H1 (cell line): ENCODE data around the gene RBM10. TPM values are rescaled to one million over a fixed set of nuclear protein-coding genes. Genes with fewer than 3 reads are reported as not detected.

ENCODE experiments used
- CTCF ChIA-PET: fragments of 300-600 bp; sonication (Branson Sonifier 250); formaldehyde crosslinking; loops from one replicate; lab custom pipeline; 2021; ENCODE audit not compliant: partially characterized antibody; lab: Charles Lee
- POLR2A ChIA-PET: fragments of 300-600 bp; sonication (Branson Sonifier 250); formaldehyde crosslinking; loops from one replicate; lab custom pipeline; 2021; ENCODE audit warnings: inconsistent platforms; ENCODE audit not compliant: partially characterized antibody; lab: Charles Lee
- DNase-seq, 2 experiments: peaks; one replicate each; pipeline versions ENCODE4 v3.0.0 to v3.0.0-alpha.2; 2010 to 2022; ENCODE audit warnings: low spot score in 2 of 2, low read depth in 1 of 2, mixed read lengths in 1 of 2
- FAIRE-seq: peaks from 2 replicates; lab custom pipeline; 2011; peaks lifted over from hg19 to GRCh38; lab: Jason Lieb, UNC
- H2AFZ ChIP-seq: 2 replicates; pipeline ENCODE4 v1.8.1; 2012; ENCODE audit warnings: low read length, inconsistent platforms
- H2AK5ac ChIP-seq: 2 replicates; pipeline ENCODE4 v1.6.1; 2013; ENCODE audit warnings: low read depth, low read length
- H2BK120ac ChIP-seq: replicated peaks from 2 replicates; pipeline ENCODE3; 2013; ENCODE audit warnings: low read depth, low read length, inconsistent platforms
- H2BK12ac ChIP-seq: 2 replicates; pipeline ENCODE4 v1.6.1; 2013; ENCODE audit warnings: low read depth, low read length
- H2BK15ac ChIP-seq: 2 replicates; pipeline ENCODE4 v1.6.1; 2013; ENCODE audit warnings: low read length
- H2BK20ac ChIP-seq: 2 replicates; pipeline ENCODE4 v1.6.1; 2013; ENCODE audit warnings: low read length
- H2BK5ac ChIP-seq: 2 replicates; pipeline ENCODE4 v1.6.1; 2013; ENCODE audit warnings: low read depth, low read length
- H3K14ac ChIP-seq: 2 replicates; pipeline ENCODE4 v1.6.1; 2013; ENCODE audit warnings: inconsistent platforms; ENCODE audit not compliant: insufficient read length
- H3K18ac ChIP-seq: 2 replicates; pipeline ENCODE4 v1.6.1; 2013; ENCODE audit warnings: low read length; ENCODE audit errors: extremely low read depth
- H3K23ac ChIP-seq: 2 replicates; pipeline ENCODE4 v1.6.1; 2013; ENCODE audit warnings: inconsistent platforms; ENCODE audit not compliant: insufficient read length
- H3K23me2 ChIP-seq: 2 replicates; pipeline ENCODE4 v1.6.1; 2013; ENCODE audit warnings: low read depth, low read length
- H3K27ac ChIP-seq: 2 replicates; pipeline ENCODE4 v1.6.1; 2011; ENCODE audit warnings: low read depth, low read length, inconsistent platforms
- H3K27me3 ChIP-seq, 4 experiments: replicated peaks in 1 of 4; 1 replicate in 1 of 4; 2 replicates in 3 of 4; pipeline versions ENCODE4 v1.6.1 to v1.8.1; 2011 to 2013; ENCODE audit warnings: low read length in 3 of 4, mild to moderate bottlenecking in 3 of 4, inconsistent platforms in 2 of 4, mixed read lengths in 2 of 4, moderate library complexity in 1 of 4; ENCODE audit not compliant: control insufficient read depth in 3 of 4, insufficient read depth in 3 of 4; ENCODE audit errors: extremely low read depth in 1 of 4
- H3K36me3 ChIP-seq, 4 experiments: 2 replicates each; pipeline versions ENCODE4 v1.6.1 to v1.8.1; 2011 to 2013; ENCODE audit warnings: mild to moderate bottlenecking in 4 of 4, low read length in 3 of 4, moderate library complexity in 2 of 4, control low read depth in 1 of 4, inconsistent platforms in 1 of 4; ENCODE audit not compliant: insufficient read depth in 4 of 4, control insufficient read depth in 2 of 4
- H3K4ac ChIP-seq: replicated peaks from 2 replicates; pipeline ENCODE3; 2013; ENCODE audit warnings: low read length, low read depth, mixed read lengths, inconsistent platforms; ENCODE audit not compliant: insufficient read length
- H3K4me1 ChIP-seq, 4 experiments: replicated peaks in 1 of 4; 1 replicate in 1 of 4; 2 replicates in 3 of 4; pipeline versions ENCODE4 v1.6.1 to v1.8.1; 2011 to 2013; ENCODE audit warnings: low read length in 3 of 4, inconsistent platforms in 2 of 4, mixed read lengths in 1 of 4; ENCODE audit not compliant: insufficient read depth in 4 of 4, control insufficient read depth in 3 of 4
- H3K4me2 ChIP-seq, 2 experiments: 2 replicates each; pipeline versions ENCODE4 v1.6.1 to v1.8.1; 2011 to 2013; ENCODE audit warnings: low read depth in 2 of 2, low read length in 2 of 2, control low read depth in 1 of 2, inconsistent platforms in 1 of 2, mild to moderate bottlenecking in 1 of 2; ENCODE audit not compliant: insufficient read depth in 1 of 2
- H3K4me3 ChIP-seq, 4 experiments: fragments of 200-600, 300-600 bp in 1 of 4; sonication (generic), shearing (Covaris generic), sonication (Bioruptor Twin) in 1 of 4; 2 replicates each; pipeline versions ENCODE4 v1.5.1 to v1.8.1; 2011 to 2016; ENCODE audit warnings: low read length in 4 of 4, low read depth in 3 of 4, control low read depth in 2 of 4, inconsistent platforms in 2 of 4, mild to moderate bottlenecking in 2 of 4, mixed read lengths in 1 of 4, moderate library complexity in 1 of 4; ENCODE audit not compliant: insufficient read depth in 2 of 4; ENCODE audit errors: extremely low read depth in 1 of 4
- H3K56ac ChIP-seq: replicated peaks from 2 replicates; pipeline ENCODE3; 2013; ENCODE audit warnings: low read depth, mild to moderate bottlenecking, mixed read lengths, low read length, inconsistent platforms; ENCODE audit not compliant: insufficient read length
- H3K79me1 ChIP-seq: 2 replicates; pipeline ENCODE4 v1.6.1; 2013; ENCODE audit warnings: low read depth, low read length, control low read depth
- H3K79me2 ChIP-seq, 2 experiments: 2 replicates each; pipeline versions ENCODE4 v1.6.1 to v1.8.1; 2012 to 2013; ENCODE audit warnings: low read length in 2 of 2, mild to moderate bottlenecking in 2 of 2, inconsistent platforms in 1 of 2; ENCODE audit not compliant: insufficient read depth in 2 of 2, control insufficient read depth in 1 of 2
- H3K9ac ChIP-seq, 4 experiments: replicated peaks in 1 of 4; 1 replicate in 1 of 4; 2 replicates in 3 of 4; pipeline versions ENCODE4 v1.6.1 to v1.8.1; 2011 to 2013; ENCODE audit warnings: low read depth in 3 of 4, low read length in 3 of 4, control low read depth in 2 of 4, mild to moderate bottlenecking in 2 of 4, moderate library complexity in 2 of 4, inconsistent platforms in 1 of 4; ENCODE audit errors: extremely low read depth in 1 of 4
- H3K9me3 ChIP-seq, 2 experiments: 2 replicates each; pipeline versions ENCODE4 v1.6.1 to v1.8.1; 2012 to 2013; ENCODE audit warnings: mild to moderate bottlenecking in 2 of 2, moderate library complexity in 2 of 2, control low read depth in 1 of 2, inconsistent platforms in 1 of 2, low read depth in 1 of 2, low read length in 1 of 2, mixed read lengths in 1 of 2; ENCODE audit not compliant: insufficient read depth in 2 of 2
- H4K20me1 ChIP-seq, 2 experiments: replicated peaks in 1 of 2; 2 replicates each; pipeline versions ENCODE3 to v1.8.1; 2011 to 2013; ENCODE audit warnings: inconsistent platforms in 2 of 2, low read length in 2 of 2, mild to moderate bottlenecking in 1 of 2; ENCODE audit not compliant: insufficient read depth in 2 of 2, control insufficient read depth in 1 of 2
- H4K5ac ChIP-seq: 2 replicates; pipeline ENCODE4 v1.6.1; 2013; ENCODE audit warnings: low read length, low read depth, mixed read lengths, inconsistent platforms; ENCODE audit not compliant: insufficient read length
- H4K8ac ChIP-seq: 2 replicates; pipeline ENCODE4 v1.8.0; 2013; ENCODE audit warnings: mild to moderate bottlenecking, moderate library complexity, low read length, inconsistent platforms; ENCODE audit not compliant: insufficient read depth; ENCODE audit errors: extremely low read depth
- H4K91ac ChIP-seq: replicated peaks from 2 replicates; pipeline ENCODE3; 2013; ENCODE audit warnings: low read length, mixed read lengths, inconsistent platforms; ENCODE audit not compliant: insufficient read length
- BACH1 ChIP-seq: IDR thresholded peaks from 2 replicates; pipeline ENCODE4 v1.6.1; 2012; ENCODE audit warnings: low read length, improper control_type of control experiment
- BCL11A ChIP-seq, 2 experiments: IDR thresholded peaks; one replicate each; pipeline ENCODE4 v1.6.1; 2011; ENCODE audit warnings: low read depth in 2 of 2, low read length in 2 of 2, mild to moderate bottlenecking in 2 of 2
- EGR1 ChIP-seq: IDR thresholded peaks from 2 replicates; pipeline ENCODE4 v1.6.1; 2011; ENCODE audit warnings: low read depth, low read length, borderline replicate concordance
- FOSL1 ChIP-seq: IDR thresholded peaks from 2 replicates; pipeline ENCODE4 v1.6.1; 2011; ENCODE audit warnings: mild to moderate bottlenecking, low read depth, low read length, moderate library complexity; ENCODE audit not compliant: insufficient read depth
- KDM4A ChIP-seq: IDR thresholded peaks from one replicate; pipeline ENCODE4 v1.7.1; 2012; ENCODE audit warnings: low read depth, mild to moderate bottlenecking, moderate library complexity, low read length, inconsistent platforms; ENCODE audit not compliant: severe bottlenecking
- NRF1 ChIP-seq: IDR thresholded peaks from 2 replicates; pipeline ENCODE4 v1.6.1; 2011; ENCODE audit warnings: mild to moderate bottlenecking, low read depth, low read length, improper control_type of control experiment
- POLR2AphosphoS5 ChIP-seq: IDR thresholded peaks from 2 replicates; pipeline ENCODE4 v1.6.1; 2011; ENCODE audit warnings: low read depth, low read length
- POU5F1 ChIP-seq: IDR thresholded peaks from 2 replicates; pipeline ENCODE4 v1.6.1; 2011; ENCODE audit warnings: low read depth, mild to moderate bottlenecking, low read length, moderate library complexity
- RNF2 ChIP-seq: fragments of 200-900, 300-1000 bp; sonication (generic); IDR thresholded peaks from 2 replicates; pipeline ENCODE4 v1.7.1; 2016; ENCODE audit warnings: borderline replicate concordance, low read depth, mild to moderate bottlenecking, antibody characterized with exemption, low read length; ENCODE audit not compliant: poor library complexity, severe bottlenecking; ENCODE audit errors: missing control alignments
- SIRT6 ChIP-seq: IDR thresholded peaks from one replicate; pipeline ENCODE4 v1.7.1; 2012; ENCODE audit warnings: low read length, inconsistent platforms
- SP1 ChIP-seq: IDR thresholded peaks from 2 replicates; pipeline ENCODE4 v1.6.1; 2011; ENCODE audit warnings: low read depth, low read length
- SP4 ChIP-seq: IDR thresholded peaks from 2 replicates; pipeline ENCODE4 v1.6.1; 2012; ENCODE audit warnings: low read length, inconsistent platforms
- SUZ12 ChIP-seq: fragments of 200-600 bp; sonication (generic); IDR thresholded peaks from 2 replicates; pipeline ENCODE4 v1.6.1; 2012; ENCODE audit warnings: mild to moderate bottlenecking, inconsistent platforms, low read length, moderate library complexity, mixed read lengths
- TBP ChIP-seq: IDR thresholded peaks from 2 replicates; pipeline ENCODE4 v1.6.1; 2011; ENCODE audit warnings: low read depth, low read length, improper control_type of control experiment
- WGBS, 2 experiments: shearing (Covaris generic) in 1 of 2; methylation state at CpG; one replicate each; pipeline versions ENCODE4 v1.1.6 to v1.1.7; 2013 to 2015; ENCODE audit warnings: low lambda C conversion rate in 2 of 2, mixed read lengths in 2 of 2, inconsistent platforms in 1 of 2, low coverage in 1 of 2, missing lambda C conversion rate in 1 of 2; ENCODE audit not compliant: insufficient replicate concordance in 2 of 2, insufficient coverage in 1 of 2, insufficient read length in 1 of 2; ENCODE audit errors: extremely low coverage in 1 of 2, missing lambda C conversion rate in 1 of 2; 5-methylcytosine and 5-hydroxymethylcytosine counted together
- polyA plus RNA-seq, 7 experiments: library from polyadenylated mRNA; depleted of rRNA in 3 of 7; stranded (reverse) in 5 of 7; unstranded in 2 of 7; fragments of >200 nt in 5 of 7; fragments of 200-250 nt in 2 of 7; gene quantifications; 1 replicate in 5 of 7; 2 replicates in 1 of 7; 4 replicates in 1 of 7; pipeline versions ENCODE4 v1.2.1 to v1.2.3, GENCODE V29; 2011 to 2013; ENCODE audit warnings: missing spikeins in 2 of 7, mixed read lengths in 2 of 7
- total RNA-seq: library from RNA; stranded (reverse); fragmentation: NEBNext Ultra II Directional; extraction: Animal tissue kit (Norgen Biotek cat#: 25700); gene quantifications from 2 replicates; pipeline ENCODE4 v1.2.1, GENCODE V29; 2021

Gene RBM10
- total and polyA plus RNA-seq, 2 of the 8 experiments (the other 6 are each of a cell fraction or from before 2014, with no cell fraction given), result 35.7 to 64.0 TPM

DNA sequence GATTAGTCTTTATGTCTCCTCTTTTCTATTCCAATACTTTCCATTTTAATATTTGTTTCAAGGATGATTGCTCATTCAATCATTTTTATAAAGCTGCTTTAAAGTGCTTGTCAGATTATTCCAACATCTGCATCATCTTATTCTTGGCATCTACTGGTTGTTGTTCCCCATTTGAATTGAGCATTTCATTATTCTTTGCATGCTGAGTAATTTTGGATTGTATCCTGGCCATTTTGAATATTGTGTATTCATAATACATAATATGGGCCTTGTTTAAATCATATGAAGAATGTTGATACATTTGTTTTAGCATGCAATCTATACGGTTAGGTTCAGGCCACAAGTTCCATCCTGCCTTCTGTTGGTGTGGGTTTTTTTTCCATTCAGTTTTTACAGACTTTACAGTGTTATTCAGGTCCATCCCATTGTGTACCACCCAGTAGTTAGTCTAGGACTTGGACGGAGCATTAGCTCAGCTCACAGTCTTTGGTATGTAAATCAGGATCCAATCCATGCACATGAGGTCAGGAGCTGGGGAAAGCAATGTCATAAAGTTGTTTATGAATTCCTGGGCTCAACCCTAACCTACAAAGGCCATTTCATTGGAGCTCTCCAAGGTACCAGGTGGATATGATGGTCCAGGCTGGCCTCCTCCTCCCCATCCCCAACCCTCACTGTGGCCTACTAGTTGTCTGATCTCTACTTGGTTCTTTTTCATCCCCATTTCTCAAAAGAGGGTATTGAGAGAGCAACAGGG lies 46.5 kb upstream of the RBM10 start:
- Histone ChIP-seq H4K5ac (no peak overlapping the region), H3K27me3 (no peaks in the 10 kb centered on the region), H2BK120ac (no peak overlapping the region), H2BK5ac (no peak overlapping the region; the same call in 1 of the 2 replicates), H3K9ac (no peak overlapping the region), H3K4me1 (no peaks in the 10 kb centered on the region), H3K56ac (no peak overlapping the region), H3K4ac (no peak overlapping the region), H4K91ac (no peak overlapping the region), H4K20me1 (no peaks in the 10 kb centered on the region), H3K14ac (no peak overlapping the region), H3K4me3 (no peak overlapping the region), H3K23ac (no peak overlapping the region), H3K36me3 (no peaks in the 10 kb centered on the region), H3K79me2 (no peaks in the 10 kb centered on the region), H3K27ac (no peak overlapping the region), H2BK15ac (no peak overlapping the region), H3K4me2 (no peak overlapping the region), H2AK5ac (no peak overlapping the region), H3K18ac (no peak overlapping the region), H3K9me3 (no peaks in the 10 kb centered on the region), H4K8ac (no peak overlapping the region), H3K79me1 (no peaks in the 10 kb centered on the region), H2BK20ac (no peak overlapping the region), H3K23me2 (no peaks in the 10 kb centered on the region), H2BK12ac (no peak overlapping the region), H2AFZ (no peak overlapping the region)
- DNase-seq (no peak), FAIRE-seq (no peak)
- ChIA-PET POLR2A (no interaction called here), CTCF (no interaction called here)
- 85% methylated on average over 2 of the region's 2 CpGs; no CpG with 5 or more reads in 1 of the 2 experiments for WGBS, 2 experiments
- TF ChIP-seq SIRT6, result no peak
- TF ChIP-seq POLR2AphosphoS5, result no peak
- TF ChIP-seq SP4, result no peak
- TF ChIP-seq TBP, result no peak
- no peak for TF ChIP-seq EGR1
- no peak for TF ChIP-seq POU5F1
- TF ChIP-seq BCL11A (IDR thresholded peaks at IDR 0.05; ENCODE audit: low read depth in 2 of 2, low read length in 2 of 2), result no peak
- no peak for TF ChIP-seq KDM4A
- TF ChIP-seq RNF2, result no peak
- TF ChIP-seq SUZ12, result no peak
- TF ChIP-seq BACH1, result no peak
- no peak for TF ChIP-seq FOSL1
- no peak for TF ChIP-seq SP1
- no peak for TF ChIP-seq NRF1
